Heart right ventricle (tissue), 16 donors: ENCODE results near the gene GLRA1. TPM values are rescaled to one million over a fixed set of nuclear protein-coding genes. Genes with fewer than 3 reads are reported as not detected.

Source experiments
- ATAC-seq, 8 donors: fragments of 200-7000 bp; cut with Tn5 transposase; one replicate each; pipeline ENCODE4 v1.9.1; 2020; ENCODE audit warnings: mild to moderate bottlenecking in 8 of 8, moderate library complexity in 8 of 8, moderate number of reproducible peaks in 1 of 8
- DNase-seq, 2 donors: peaks; one replicate each; pipeline ENCODE4 v3.0.0-alpha.2; 2020
- H3K27ac ChIP-seq, 10 donors: fragments of 200-600 bp; sonication (generic) in 2 of 10; one replicate each; pipeline versions ENCODE4 v1.5.0 to v1.8.0; 2020 to 2022; ENCODE audit warnings: mild to moderate bottlenecking in 3 of 10
- H3K27me3 ChIP-seq, 7 donors: fragments of 200-600 bp; one replicate each; pipeline ENCODE4 v1.8.0; 2021 to 2022; ENCODE audit warnings: mild to moderate bottlenecking in 2 of 7
- H3K36me3 ChIP-seq, 9 donors: fragments of 200-600 bp; sonication (generic) in 1 of 9; one replicate each; pipeline versions ENCODE4 v1.5.0 to v1.8.0; 2020 to 2022; ENCODE audit warnings: mild to moderate bottlenecking in 2 of 9
- H3K4me1 ChIP-seq, 9 donors: fragments of 200-600 bp; sonication (generic) in 1 of 9; one replicate each; pipeline versions ENCODE4 v1.5.0 to v1.8.0; 2020 to 2022; ENCODE audit warnings: mild to moderate bottlenecking in 4 of 9
- H3K4me3 ChIP-seq, 10 donors: fragments of 200-600 bp; sonication (generic) in 2 of 10; one replicate each; pipeline versions ENCODE4 v1.5.0 to v1.8.0; 2020 to 2022; ENCODE audit warnings: mild to moderate bottlenecking in 7 of 10, moderate library complexity in 2 of 10
- H3K9me3 ChIP-seq, 11 donors: fragments of 200-600 bp in 10 of 11; sonication (generic) in 2 of 11; one replicate each; pipeline versions ENCODE4 v1.5.0 to v1.8.0; 2013 to 2022; ENCODE audit warnings: mild to moderate bottlenecking in 2 of 11, control low read depth in 1 of 11, moderate library complexity in 1 of 11
- CTCF ChIP-seq, 9 donors: fragments of 200-600 bp; sonication (generic) in 2 of 9; IDR thresholded peaks; one replicate each; pipeline versions ENCODE4 v1.5.0 to v1.8.0; 2021 to 2022; ENCODE audit warnings: antibody characterized with exemption in 9 of 9, mild to moderate bottlenecking in 5 of 9, moderate library complexity in 1 of 9
- WGBS, 2 donors: extraction: QIAGEN DNeasy Blood & Tissue Kit; methylation state at CpG; one replicate each; pipeline ENCODE4 v1.1.7; 2013; ENCODE audit warnings: inconsistent platforms in 1 of 2; 5-methylcytosine and 5-hydroxymethylcytosine counted together
- intact Hi-C, 10 donors: fragments of 100-400 bp; cut with DNase I; formaldehyde crosslinking; loops; one replicate each; pipeline versions ENCODE4 v1.11.1 to v1.14.2; 2022
- polyA plus RNA-seq, 2 donors: library from polyadenylated mRNA; stranded (reverse); fragments of 200-250 nt; gene quantifications; one replicate each; pipeline ENCODE4 v1.2.3, GENCODE V29; 2013
- total RNA-seq, 10 donors: library from RNA; stranded (reverse); fragmentation: NEBNext Ultra II Directional in 3 of 10; extraction: Animal tissue kit (Norgen Biotek cat#: 25700) in 3 of 10; gene quantifications; one replicate each; pipeline versions ENCODE4 v1.2.1 to v1.2.4, GENCODE V29; 2021 to 2023
- donor health status: Arrhythmogenic right ventricular cardiomyopathy.
- donor health status: ischemic (EF 13 %, LVEDD 7.1; RV severe dilation, severe dysfunction).
- donor health status: healthy with polysubstance abuse.
- donor health status: DM: no; HTN: yes; CAD: no.
- donor health status: DM: no; HTN: no; CAD: no.
- donor health status: ischemic (EF 25% LVEDD 6.9; RV normal size, moderate dysfunction).
- donor health status: ischemic (EF 25% LVEDD 5.7; RV mildly dilated, moderate dysfunction).
- donor health status: healthy.
- donor health status: DM: yes; HTN: yes; CAD: no.
- donor health status: Ischemic cardiomyopathy.
- donor health status: ischemic (EF 35%, LVEDD 5.7; RV mildly dilated, moderate dysfunction).
- donor health status: nonischemic (EF 11% LVEDD 7.7; RV severe dilation, severe dysfunction).
- donor health status: DM: yes; HTN: yes; CAD: no.
- donor health status: PGD.
- donor health status: ischemic (EF 29% LVEDD 5.4; RV normal size, mild dysfunction).
- donor health status: nonischemic (EF 23%, LVEDD 6.1; RV moderate dilation, normal function).

Gene GLRA1
- total and polyA plus RNA-seq, 12 donors, result not detected

GRCh38 chr5:151781201-151781600, 143.4 kb downstream of the GLRA1 start:
- peaks cover 0 to 99% (median 88%) of the 10 kb centered on the region in 9 donors for H3K4me1 ChIP-seq
- H3K9me3 ChIP-seq, result no peaks in the 10 kb centered on the region
- WGBS, 2 donors, result 40 to 43% methylated on average over 1 of the region's 1 CpG
- no peak overlapping the region for H3K4me3 ChIP-seq
- peaks cover 0 to 28% (median 0%) of the 10 kb centered on the region in 9 donors for H3K36me3 ChIP-seq
- no peak for DNase-seq
- ATAC-seq, result no peak
- intact Hi-C loops, result no loop called here
- H3K27ac ChIP-seq, result no peak overlapping the region
- TF ChIP-seq CTCF (IDR thresholded peaks at IDR 0.05), result no peak
- H3K27me3 ChIP-seq, result no peaks in the 10 kb centered on the region

- H3K36me3 ChIP-seq, result peaks cover 0 to 27% (median 0%) of the 10 kb centered on the region in 9 donors
- peaks cover 4 to 99% (median 88%) of the 10 kb centered on the region in 9 donors for H3K4me1 ChIP-seq
- TF ChIP-seq CTCF (IDR thresholded peaks at IDR 0.05), result no peak
- intact Hi-C loops, result no loop called here
- no peak overlapping the region for H3K4me3 ChIP-seq
- H3K9me3 ChIP-seq, result no peaks in the 10 kb centered on the region
- no peak overlapping the region for H3K27ac ChIP-seq
- no peaks in the 10 kb centered on the region for H3K27me3 ChIP-seq
- ATAC-seq (no peak), DNase-seq (no peak)
- 90 to 93% methylated on average over 11 of the region's 11 CpGs for WGBS, 2 donors
Measured at GRCh38 chr5:151780348-151780747, 144.3 kb downstream of the GLRA1 start.

DNA sequence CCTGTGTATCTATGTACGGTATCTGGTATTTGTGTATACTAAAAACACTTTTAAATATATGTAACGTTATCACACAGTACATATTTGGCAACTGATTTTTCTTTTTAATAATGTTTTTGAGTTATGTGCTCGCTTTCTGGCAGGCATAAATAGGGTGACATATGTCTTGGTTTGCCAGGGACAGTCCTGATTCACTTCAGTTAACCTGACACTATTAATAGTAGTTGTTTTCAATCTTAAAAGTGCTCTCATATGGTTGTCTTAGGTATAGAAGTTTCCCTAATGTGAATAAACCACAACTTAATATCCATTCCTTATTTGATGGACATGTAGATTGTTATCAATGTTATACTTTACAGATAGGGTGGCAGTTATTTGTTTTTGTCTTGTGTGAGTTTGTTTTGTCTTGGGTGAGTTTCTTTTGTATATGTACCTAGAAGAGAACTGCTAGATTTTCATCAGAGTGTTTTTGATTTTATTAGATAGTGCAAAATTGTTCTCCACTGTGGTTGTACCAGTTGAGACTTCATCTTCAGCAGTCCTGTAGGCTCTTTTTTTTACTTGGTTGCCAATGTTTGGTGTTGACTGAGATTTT, 145.0 kb downstream of the GLRA1 start:
- Histone ChIP-seq H3K27ac (no peak overlapping the region), H3K27me3 (no peaks in the 10 kb centered on the region), H3K4me1 (peaks cover 4 to 99% (median 88%) of the 10 kb centered on the region in 9 donors), H3K9me3 (no peaks in the 10 kb centered on the region), H3K36me3 (peaks cover 0 to 27% (median 0%) of the 10 kb centered on the region in 9 donors), H3K4me3 (no peak overlapping the region)
- peak in 1 of 8 donors; percentile 52 for ATAC-seq
- TF ChIP-seq CTCF (IDR thresholded peaks at IDR 0.05), result no peak
- intact Hi-C loops, result loop anchor here in 1 of 10 donors (5.0 kb wide), 1 partner anchor 33 kb away; no protein-coding TSS in a partner anchor
- DNase-seq, result no peak
- WGBS, 2 donors, result 61 to 66% methylated on average over 3 of the region's 3 CpGs

DNA sequence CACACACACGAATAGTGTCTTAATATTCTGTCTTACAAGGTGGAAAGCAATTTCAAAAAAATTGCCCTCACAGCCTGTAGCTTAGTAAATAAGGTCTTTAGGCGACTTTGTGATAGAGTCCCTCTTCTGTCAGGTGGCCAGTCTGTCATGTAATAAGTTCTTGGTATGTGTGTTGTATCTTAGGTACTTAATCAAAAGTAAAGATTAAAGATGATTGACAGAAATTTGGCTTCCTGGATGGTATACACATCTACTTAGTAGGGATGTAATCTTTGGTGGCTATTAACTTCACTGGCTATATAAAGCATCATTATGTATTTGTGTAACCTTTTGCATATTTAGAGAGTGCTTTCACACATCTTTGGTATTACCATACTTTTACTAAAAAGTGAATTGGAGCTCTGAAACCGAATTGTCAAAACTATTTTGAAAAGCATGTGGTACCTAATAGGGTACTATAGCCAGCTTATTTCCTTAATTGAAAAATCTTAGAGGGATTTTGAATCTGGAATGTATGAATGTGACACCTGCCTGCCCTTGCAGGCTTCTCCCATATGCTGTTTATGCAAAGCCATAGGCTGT, 149.5 kb downstream of the GLRA1 start:
- WGBS, 2 donors, result 27 to 31% methylated on average over 3 of the region's 3 CpGs
- peaks cover 0 to 27% (median 0%) of the 10 kb centered on the region in 9 donors for H3K36me3 ChIP-seq
- H3K4me3 ChIP-seq, result peak overlapping the region in 1 of 10 donors; percentile 80
- peak overlapping the region in 3 of 10 donors; percentile 10 to 83 (median 32) for H3K27ac ChIP-seq
- no peak for TF ChIP-seq CTCF (IDR thresholded peaks at IDR 0.05)
- no peaks in the 10 kb centered on the region for H3K27me3 ChIP-seq
- no peaks in the 10 kb centered on the region for H3K9me3 ChIP-seq
- intact Hi-C loops, result loop anchor here in 1 of 10 donors (5.0 kb wide), 1 partner anchor 37 kb away; no protein-coding TSS in a partner anchor
- no peak for DNase-seq
- ATAC-seq, result no peak
- H3K4me1 ChIP-seq, result peaks cover 4 to 81% (median 73%) of the 10 kb centered on the region in 9 donors
